HG03025 (cell line): Measurements from ENCODE around the gene CTNNA3.
A peak's percentile ranks its signal among the peaks of the same experiment; 100 is the strongest.
"Not testable (repeated sequence)": the region's sequence is repeated elsewhere in the genome, so short reads cannot be mapped to it uniquely, and the experiment has no call there.

Experiments
- ATAC-seq: cut with Tn5 transposase; IDR thresholded peaks from one replicate; pipeline ENCODE4 v1.9.1; 2021; ENCODE audit warnings: mild to moderate bottlenecking, moderate library complexity; ENCODE audit not compliant: unreplicated experiment, low FRiP score

Gene CTNNA3

GRCh38 chr10:67696029-67696428 is at the start of gene CTNNA3:
Gene CTNNA3 (minus strand): TSS chr10:67696195.
- peak; percentile 93 for ATAC-seq

- no peak for ATAC-seq
Observed at GRCh38 chr10:67735430-67735829, 39.4 kb upstream of the CTNNA3 start.

- ATAC-seq = no peak
Observed at GRCh38 chr10:67733511-67733910, 37.5 kb upstream of the CTNNA3 start.

- no peak for ATAC-seq
Observed at GRCh38 chr10:67725567-67725966, 29.6 kb upstream of the CTNNA3 start.

GRCh38 chr10:67723601-67724000 is 27.6 kb upstream of the CTNNA3 start:
- ATAC-seq = no peak

GRCh38 chr10:67722113-67722512 is 26.1 kb upstream of the CTNNA3 start:
- peak; percentile 91 for ATAC-seq

GRCh38 chr10:67716455-67716854 is 20.5 kb upstream of the CTNNA3 start:
- not testable (repeated sequence) for ATAC-seq

- no peak for ATAC-seq
Observed at GRCh38 chr10:67705921-67706320, 9.9 kb upstream of the CTNNA3 start.

- not testable (repeated sequence) for ATAC-seq
Observed at GRCh38 chr10:67699613-67700270, 3.7 kb upstream of the CTNNA3 start.

- ATAC-seq = no peak
Observed at GRCh38 chr10:67698164-67698563, 2.2 kb upstream of the CTNNA3 start.

GRCh38 chr10:67697724-67698131 is 1.7 kb upstream of the CTNNA3 start:
- peak; percentile 66 for ATAC-seq

GRCh38 chr10:67696679-67697078 is 684 bp upstream of the CTNNA3 start:
- no peak for ATAC-seq

GRCh38 chr10:67695555-67695954 is 440 bp downstream of the CTNNA3 start:
- ATAC-seq = no peak

GRCh38 chr10:67691861-67692260 is 4.1 kb downstream of the CTNNA3 start:
- ATAC-seq = not testable (repeated sequence)

- not testable (repeated sequence) for ATAC-seq
Observed at GRCh38 chr10:67690540-67690939, 5.5 kb downstream of the CTNNA3 start.

GRCh38 chr10:67684140-67684539 is 11.9 kb downstream of the CTNNA3 start:
- ATAC-seq = not testable (repeated sequence)

GRCh38 chr10:67678335-67678974 is 17.5 kb downstream of the CTNNA3 start:
- no peak for ATAC-seq

- ATAC-seq = no peak
Observed at GRCh38 chr10:67676208-67676825, 19.7 kb downstream of the CTNNA3 start.

GRCh38 chr10:67670401-67670800 is 25.6 kb downstream of the CTNNA3 start:
- no peak for ATAC-seq

- no peak for ATAC-seq
Observed at GRCh38 chr10:67669978-67670377, 26.0 kb downstream of the CTNNA3 start.

- ATAC-seq = no peak
Observed at GRCh38 chr10:67668448-67668847, 27.5 kb downstream of the CTNNA3 start.

GRCh38 chr10:67667035-67667425 is 29.0 kb downstream of the CTNNA3 start:
- no peak for ATAC-seq
